ENCODE data around the gene HOXD3.

HOXD3 gene

DNA sequence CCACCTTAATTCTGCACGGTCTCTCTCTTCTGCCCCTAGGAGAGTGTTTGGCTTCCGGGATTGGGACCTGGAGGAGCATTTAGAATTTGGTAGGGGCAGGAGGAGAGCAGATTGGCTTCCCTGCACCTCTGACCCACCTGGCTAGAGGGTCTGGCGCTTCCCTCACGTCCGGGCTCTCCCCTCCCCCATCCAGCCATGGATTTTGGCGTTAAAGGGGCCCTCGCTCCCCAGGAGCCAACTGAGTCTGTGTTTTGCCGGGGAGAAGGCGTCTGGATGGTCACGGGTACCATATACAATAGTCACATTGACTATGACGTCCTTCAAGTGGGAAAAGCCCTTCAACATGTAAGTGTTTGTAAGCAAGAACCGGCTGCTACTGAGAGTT lies 6.6 kb downstream of the HOXD3 start:
- ChIA-PET POLR2A (ENCODE audit: low non-redundant PET) (no interaction called here), CTCF (interaction anchor here (0.7 kb wide), 1 partner anchor 78 kb away, joined by 3 read pairs; no protein-coding TSS in a partner anchor)
- TF ChIP-seq, protein P1, sequence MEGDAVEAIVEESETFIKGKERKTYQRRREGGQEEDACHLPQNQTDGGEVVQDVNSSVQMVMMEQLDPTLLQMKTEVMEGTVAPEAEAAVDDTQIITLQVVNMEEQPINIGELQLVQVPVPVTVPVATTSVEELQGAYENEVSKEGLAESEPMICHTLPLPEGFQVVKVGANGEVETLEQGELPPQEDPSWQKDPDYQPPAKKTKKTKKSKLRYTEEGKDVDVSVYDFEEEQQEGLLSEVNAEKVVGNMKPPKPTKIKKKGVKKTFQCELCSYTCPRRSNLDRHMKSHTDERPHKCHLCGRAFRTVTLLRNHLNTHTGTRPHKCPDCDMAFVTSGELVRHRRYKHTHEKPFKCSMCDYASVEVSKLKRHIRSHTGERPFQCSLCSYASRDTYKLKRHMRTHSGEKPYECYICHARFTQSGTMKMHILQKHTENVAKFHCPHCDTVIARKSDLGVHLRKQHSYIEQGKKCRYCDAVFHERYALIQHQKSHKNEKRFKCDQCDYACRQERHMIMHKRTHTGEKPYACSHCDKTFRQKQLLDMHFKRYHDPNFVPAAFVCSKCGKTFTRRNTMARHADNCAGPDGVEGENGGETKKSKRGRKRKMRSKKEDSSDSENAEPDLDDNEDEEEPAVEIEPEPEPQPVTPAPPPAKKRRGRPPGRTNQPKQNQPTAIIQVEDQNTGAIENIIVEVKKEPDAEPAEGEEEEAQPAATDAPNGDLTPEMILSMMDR (conservative IDR thresholded peaks at IDR 0.05; ENCODE audit: low read depth): no peak
- DNase-seq (ENCODE audit: low spot score): no peak
- H3K27ac ChIP-seq: no peak overlapping the region

DNA sequence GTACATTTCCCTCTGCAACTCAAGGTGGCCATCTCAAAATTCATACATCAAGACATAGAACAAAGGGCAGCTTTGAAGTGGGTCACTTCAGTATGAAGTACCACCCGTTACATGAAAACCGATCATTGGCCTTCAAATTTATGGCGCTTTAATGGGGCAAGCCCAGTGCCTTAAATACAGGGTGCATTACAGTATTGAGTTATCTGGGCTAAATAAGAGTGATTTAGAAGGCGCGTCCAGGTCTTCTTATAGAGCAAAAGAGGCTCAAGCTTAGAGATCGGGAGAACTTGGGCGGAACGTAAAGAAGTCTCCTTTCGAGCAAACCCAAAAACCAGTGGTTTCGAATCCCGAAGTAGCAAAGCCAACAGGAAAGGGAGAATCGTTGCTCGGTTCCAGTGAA lies 7.1 kb downstream of the HOXD3 start:
- no peak overlapping the region for H3K27ac ChIP-seq
- DNase-seq (ENCODE audit: low spot score): no peak
- TF ChIP-seq, protein P1 (conservative IDR thresholded peaks at IDR 0.05; ENCODE audit: low read depth): no peak
- ChIA-PET POLR2A (ENCODE audit: low non-redundant PET) (no interaction called here), CTCF (no interaction called here)

DNA sequence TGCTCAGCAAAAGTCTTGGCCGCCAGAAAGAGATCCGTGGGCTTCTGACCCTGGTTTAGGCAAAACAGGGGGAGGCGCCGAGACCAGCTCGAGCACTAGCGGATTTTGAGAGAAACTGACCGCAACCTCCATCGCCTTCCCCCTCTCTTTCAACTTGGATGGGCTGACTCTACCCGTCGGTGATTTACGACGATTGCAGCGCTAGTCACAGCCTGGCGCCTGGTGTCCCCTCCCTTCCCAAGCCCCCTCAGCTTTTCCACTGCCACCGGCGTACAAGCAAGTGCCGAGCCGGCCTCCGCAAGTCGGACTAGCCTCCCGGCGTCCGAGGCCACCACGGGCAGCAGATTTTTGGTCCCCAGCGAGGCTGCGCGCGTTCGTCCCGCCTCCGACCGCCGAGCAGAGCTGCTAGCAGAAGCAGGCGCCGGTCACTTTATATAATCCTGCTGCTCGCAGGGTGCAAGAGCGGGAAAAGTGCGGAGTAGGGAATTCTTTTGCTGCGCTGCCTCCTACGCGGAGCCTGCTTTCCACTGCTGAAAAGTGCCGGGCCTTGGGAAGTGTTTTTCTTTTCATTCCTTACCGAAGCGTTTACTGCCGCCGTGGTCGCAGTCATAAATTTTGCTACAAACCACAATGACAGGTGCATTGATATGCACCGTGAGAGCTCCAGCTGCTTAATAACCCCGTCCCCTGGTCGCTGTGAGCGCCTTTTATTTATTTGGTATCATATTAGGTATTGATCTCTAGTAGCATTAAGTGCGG lies 7.7 kb downstream of the HOXD3 start:
- TF ChIP-seq, protein P1 (conservative IDR thresholded peaks at IDR 0.05; ENCODE audit: low read depth): no peak
- POLR2A ChIA-PET (ENCODE audit: low non-redundant PET): interaction anchor here (0.5 kb wide), 1 partner anchor 117 kb away, joined by 5 read pairs; no protein-coding TSS in a partner anchor
- CTCF ChIA-PET: interaction anchor here (0.6 kb wide), 1 partner anchor 1059 kb away, joined by 3 read pairs; no protein-coding TSS in a partner anchor
- H3K27ac ChIP-seq: no peak overlapping the region
- DNase-seq (ENCODE audit: low spot score): no peak

DNA sequence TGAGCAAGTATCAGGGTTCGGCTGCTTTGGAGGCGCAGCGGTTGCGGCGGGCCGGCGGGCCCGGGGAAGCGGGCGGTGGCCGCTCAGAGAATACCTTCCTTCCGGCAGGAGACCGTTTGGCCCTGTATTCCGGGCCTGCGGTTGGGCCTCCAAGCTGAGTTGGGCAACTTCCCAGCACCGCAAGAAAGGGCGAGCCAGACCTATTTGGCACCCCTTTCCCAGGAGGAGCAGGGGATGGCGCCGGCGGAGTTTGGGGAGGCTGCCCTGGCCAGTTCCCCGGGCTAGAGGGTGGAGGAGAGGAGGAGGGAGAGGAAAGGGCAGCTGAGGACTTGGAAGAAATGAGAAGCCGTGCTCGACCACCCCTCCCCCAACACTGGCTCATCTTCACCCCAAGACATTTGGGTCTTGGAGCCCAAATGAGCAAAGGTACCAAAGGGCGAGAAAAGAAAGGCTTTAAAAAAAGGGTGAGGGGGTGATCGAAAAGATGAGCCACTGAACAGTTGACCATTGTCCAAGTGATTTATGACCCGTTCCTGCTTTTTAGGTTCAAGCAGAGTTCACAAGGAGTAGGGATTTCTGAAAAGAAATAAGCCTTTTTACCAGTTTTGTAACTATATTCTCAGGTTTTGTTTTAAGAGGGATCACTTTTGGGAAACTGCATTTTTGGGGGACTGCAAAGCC lies 8.4 kb downstream of the HOXD3 start:
- no peak for DNase-seq (ENCODE audit: low spot score)
- TF ChIP-seq, protein P1 (conservative IDR thresholded peaks at IDR 0.05; ENCODE audit: low read depth): no peak
- no peak overlapping the region for H3K27ac ChIP-seq
- CTCF ChIA-PET: interaction anchor here (0.6 kb wide), 1 partner anchor 1059 kb away, joined by 3 read pairs; no protein-coding TSS in a partner anchor
- POLR2A ChIA-PET (ENCODE audit: low non-redundant PET): interaction anchor here (0.5 kb wide), 1 partner anchor 117 kb away, joined by 5 read pairs; no protein-coding TSS in a partner anchor

DNA sequence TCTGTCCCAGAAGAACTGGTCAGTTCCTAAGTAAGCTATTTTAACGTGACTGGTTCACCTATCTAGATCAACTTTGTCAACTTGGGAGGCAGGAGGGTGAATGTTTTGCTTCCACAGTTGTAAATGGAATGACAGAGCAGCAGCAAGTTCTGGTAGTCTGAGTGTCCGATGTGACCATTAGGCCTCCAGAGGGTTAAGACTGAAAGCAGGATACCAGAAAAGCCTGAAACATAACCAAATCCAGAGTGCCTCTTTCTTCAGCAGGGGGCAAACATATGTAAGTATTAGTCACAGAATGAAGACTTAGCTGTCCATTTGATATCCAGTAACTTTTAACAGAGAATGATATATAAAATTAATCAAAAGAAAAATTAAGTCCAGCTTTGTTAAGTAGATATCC lies 9.2 kb downstream of the HOXD3 start:
- no peak for DNase-seq (ENCODE audit: low spot score)
- TF ChIP-seq, protein P1 (conservative IDR thresholded peaks at IDR 0.05; ENCODE audit: low read depth): no peak
- no peak overlapping the region for H3K27ac ChIP-seq
- ChIA-PET POLR2A (ENCODE audit: low non-redundant PET) (no interaction called here), CTCF (interaction anchor here (0.5 kb wide), 1 partner anchor 471 kb away, joined by 3 read pairs; no protein-coding TSS in a partner anchor)

DNA sequence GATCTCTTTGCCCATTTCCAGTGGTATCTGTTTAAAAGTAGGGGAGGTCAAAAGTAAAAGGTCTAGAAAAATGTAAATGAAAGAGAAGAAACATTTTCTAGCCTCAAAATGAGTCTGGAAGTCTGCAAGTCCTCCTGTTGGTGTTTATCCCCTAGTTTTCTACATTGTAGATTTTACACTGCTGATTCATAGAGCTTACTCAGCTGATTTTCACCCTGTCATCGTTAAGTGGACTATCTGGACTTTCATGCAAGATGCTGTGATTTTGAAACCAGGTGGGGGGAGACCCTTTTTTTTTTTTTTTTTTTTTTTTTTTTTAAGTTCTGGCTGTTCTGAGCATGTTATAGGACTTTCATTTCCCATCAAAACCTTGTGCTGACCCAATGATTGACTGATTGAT lies 10.3 kb downstream of the HOXD3 start:
- POLR2A ChIA-PET (ENCODE audit: low non-redundant PET): no interaction called here
- CTCF ChIA-PET: interaction anchor here (0.5 kb wide), 1 partner anchor 103 kb away, joined by 3 read pairs; no protein-coding TSS in a partner anchor
- H3K27ac ChIP-seq: no peak overlapping the region
- DNase-seq (ENCODE audit: low spot score): no peak
- TF ChIP-seq, protein P1 (conservative IDR thresholded peaks at IDR 0.05; ENCODE audit: low read depth): no peak

All from RWPE1 (cell line).